HG03175 (cell line): ENCODE results near the gene GNPAT.

Source experiments
- ATAC-seq: cut with Tn5 transposase; IDR thresholded peaks from one replicate; pipeline ENCODE4 v1.9.1; 2021; ENCODE audit warnings: mild to moderate bottlenecking, moderate library complexity; ENCODE audit not compliant: unreplicated experiment

GNPAT gene

DNA sequence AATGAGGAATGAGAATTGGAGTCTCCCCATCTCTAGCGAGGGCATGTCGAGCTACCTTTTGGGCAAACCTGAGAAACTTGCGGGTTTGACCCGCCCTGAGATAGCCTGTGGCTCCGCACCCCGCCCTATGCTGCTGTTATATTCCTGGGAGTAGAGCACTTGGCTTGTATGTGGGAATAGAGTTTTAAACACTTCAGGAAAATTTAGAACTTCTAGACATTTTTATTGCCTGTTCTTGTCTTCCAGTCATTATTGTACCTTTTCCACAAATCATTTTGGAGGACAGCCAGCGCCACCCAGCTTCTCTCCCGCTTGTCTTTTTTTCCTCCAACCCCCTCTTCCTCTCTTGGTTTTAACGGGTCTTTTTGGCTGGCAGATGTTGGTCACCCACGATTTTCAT is 738 bp downstream of the GNPAT start:
- no peak for ATAC-seq

DNA sequence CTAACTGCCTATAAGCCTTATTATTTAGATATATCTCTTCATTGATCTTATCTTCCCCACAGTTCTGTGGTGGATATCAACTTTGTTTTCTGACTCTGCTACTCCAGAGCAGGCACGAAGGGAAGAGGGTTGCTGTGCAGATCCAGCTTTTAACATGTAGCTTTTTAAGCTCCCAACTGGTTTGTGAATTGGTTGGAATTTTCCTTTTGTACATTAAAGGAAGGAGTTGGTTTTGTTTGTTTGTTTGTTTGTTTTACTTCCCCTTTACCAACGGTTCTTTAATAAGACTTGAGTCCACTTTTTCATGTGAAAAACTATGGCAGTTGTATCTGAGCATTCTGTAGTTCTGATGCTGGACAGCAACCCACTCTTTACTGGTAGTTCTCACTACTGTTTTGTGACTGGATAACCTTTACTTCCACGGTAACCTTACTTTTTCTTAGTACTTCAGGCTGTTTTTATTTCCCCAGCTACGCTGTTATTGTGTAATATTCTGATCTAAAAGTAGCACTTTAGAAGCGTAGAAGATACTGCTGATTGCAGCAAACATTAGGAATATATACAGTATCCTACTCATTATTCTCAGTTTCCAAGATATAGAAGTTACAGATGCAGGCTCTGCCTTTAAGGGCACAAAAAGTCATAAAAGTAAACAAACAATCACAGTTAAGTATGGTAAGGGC is 1.6 kb downstream of the GNPAT start:
- ATAC-seq, result no peak

DNA sequence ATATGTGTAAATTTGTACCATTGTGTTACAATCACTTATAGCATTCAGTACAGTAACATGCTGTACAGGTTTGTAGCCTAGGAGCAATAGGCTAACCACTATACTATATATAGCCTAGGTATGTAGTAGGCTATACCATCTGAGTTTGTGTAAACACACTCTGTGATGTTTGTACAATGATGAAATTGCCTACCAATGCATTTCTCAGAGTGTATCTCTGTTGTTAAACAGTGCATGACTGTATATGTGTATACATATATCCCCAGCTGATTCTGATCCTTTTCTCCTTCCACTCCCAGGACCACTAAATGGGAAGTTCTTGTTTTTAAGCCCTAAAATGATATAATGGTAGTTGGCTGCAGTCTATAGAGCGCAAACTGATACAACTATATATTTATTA is 7.8 kb downstream of the GNPAT start:
- ATAC-seq, result no peak

DNA sequence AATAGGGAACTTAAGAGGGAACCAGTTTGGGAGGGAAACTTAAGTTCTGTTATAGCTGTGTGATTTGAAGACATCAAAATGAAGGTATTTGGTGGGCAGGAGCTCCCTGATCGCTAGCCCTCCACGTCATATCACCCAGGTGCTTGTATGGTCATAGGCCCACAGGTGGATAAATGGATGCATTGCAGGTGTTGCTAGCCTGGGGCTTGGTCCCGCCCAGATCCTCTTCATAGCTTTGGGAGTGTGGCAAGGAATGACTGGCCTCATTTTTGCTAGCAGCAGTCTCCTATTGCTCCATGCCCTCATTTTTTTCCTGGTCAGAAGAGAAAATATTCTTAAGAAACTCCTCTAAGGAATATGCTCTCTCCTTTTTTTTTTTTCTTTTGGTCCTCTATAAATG is 11.3 kb downstream of the GNPAT start:
- ATAC-seq, result no peak

DNA sequence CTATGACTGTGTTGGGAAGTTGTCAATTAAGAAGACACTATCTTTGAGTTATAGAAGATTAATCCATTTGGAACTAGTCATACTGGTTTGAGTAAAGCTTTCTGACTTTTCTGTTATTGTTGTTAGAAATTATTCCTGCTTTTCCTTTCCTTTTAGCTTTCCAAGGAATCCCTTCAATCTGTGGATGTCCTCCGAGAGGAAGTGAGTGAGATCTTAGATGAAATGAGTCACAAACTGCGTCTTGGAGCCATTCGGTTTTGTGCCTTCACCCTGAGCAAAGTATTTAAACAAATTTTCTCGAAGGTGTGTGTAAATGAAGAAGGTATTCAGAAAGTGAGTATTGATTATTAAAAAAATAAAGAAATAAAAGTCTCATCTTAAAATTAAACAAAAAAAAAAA is 19.3 kb downstream of the GNPAT start:
- no peak for ATAC-seq

DNA sequence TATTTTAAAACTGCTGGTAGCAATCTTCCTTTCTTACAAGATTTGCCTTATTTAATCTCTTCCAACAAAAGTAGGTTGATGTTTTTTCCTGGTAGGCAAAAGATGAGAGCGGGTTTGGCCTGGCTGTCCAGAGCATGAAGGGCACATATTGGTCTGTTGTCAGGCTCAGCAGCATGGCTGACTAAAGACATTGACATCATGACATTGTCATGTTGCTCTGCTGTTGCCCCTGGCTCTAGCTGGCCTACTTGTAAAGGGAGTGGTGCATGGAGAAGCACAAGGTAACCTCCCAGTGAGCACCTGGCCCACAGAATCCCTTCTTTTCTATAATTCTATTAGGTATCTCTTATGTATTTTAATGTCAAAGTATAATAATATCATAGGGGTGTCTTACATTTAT is 23.6 kb downstream of the GNPAT start:
- ATAC-seq, result no peak

DNA sequence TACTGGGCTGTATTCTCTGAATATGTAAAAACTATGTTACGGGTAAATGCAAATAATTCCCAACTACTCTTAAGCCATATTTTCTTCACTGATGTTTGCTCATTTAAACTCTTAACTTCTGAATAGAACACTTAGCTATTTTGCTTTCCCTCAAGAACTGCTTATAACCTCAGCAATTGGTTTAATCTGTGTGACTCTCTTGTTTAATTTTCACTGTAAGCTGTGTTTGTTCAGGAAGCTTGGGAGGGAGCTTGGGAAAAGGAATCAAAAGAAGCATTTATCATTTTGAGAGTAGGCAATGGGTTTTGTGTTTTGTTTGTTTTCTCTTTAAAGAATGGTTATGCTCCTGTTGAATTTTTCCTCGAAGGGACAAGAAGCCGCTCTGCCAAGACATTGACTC is 24.4 kb downstream of the GNPAT start:
- ATAC-seq, result no peak

DNA sequence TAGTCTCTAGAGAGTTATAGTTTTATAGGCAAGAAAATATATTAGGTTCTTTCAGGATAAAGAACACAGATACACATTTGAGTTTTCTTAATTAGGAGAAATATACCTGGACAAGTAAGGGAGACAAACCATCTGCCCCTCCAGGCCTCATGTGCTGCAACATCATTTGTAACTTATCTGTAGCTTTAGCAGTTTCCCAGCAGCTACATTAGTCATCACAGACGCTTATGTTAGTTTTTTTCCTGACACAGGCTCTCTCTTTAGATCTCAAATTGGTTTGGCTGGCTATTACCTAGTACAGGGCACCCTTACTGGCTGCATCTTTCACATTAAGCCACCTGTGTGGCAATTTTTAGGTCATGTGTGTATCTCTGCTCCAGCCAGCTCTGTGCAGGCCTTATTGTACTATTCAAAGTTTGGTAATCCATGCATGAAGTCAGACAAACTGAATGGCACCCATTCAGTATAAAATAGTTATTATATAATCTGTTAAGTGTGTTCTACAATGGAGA is 25.9 kb downstream of the GNPAT start:
- ATAC-seq, result no peak

DNA sequence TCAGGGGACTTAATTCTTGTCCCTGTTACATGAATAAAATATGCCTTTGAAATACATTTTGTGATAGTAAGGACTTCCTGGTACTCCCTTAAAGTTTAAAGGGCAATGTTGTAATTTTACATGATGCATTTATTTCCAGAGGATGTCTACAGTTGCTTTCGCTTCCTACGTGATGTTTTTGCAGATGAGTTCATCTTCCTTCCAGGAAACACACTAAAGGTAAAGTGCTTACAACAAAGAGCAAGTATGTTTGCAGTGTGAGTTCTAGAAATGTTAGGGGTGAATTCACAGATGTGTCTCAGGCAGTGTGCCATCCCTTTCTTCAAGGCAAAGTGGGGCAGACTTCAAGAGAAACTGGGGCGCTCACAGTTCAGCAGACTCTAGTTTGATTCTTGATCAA is 31.2 kb downstream of the GNPAT start:
- no peak for ATAC-seq

DNA sequence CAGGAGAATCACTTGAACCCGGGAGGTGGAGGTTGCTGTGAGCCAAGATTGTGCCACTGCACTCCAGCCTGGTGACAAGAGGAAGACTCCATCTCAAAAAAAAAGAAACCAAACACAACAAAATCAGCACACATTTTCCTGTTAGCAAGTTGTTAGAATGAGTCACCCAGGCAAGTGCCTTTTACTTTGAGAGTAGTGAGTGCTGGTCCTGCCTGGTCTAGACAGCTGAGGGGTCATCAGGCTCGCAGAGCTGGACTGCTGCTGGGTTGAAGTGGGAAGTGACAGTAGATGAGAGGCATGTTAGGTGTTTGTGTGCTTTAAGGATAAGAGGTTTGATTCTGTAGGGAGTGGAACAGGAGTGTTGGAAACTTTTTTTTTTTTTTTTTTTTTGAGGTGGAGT is 31.9 kb downstream of the GNPAT start:
- no peak for ATAC-seq

DNA sequence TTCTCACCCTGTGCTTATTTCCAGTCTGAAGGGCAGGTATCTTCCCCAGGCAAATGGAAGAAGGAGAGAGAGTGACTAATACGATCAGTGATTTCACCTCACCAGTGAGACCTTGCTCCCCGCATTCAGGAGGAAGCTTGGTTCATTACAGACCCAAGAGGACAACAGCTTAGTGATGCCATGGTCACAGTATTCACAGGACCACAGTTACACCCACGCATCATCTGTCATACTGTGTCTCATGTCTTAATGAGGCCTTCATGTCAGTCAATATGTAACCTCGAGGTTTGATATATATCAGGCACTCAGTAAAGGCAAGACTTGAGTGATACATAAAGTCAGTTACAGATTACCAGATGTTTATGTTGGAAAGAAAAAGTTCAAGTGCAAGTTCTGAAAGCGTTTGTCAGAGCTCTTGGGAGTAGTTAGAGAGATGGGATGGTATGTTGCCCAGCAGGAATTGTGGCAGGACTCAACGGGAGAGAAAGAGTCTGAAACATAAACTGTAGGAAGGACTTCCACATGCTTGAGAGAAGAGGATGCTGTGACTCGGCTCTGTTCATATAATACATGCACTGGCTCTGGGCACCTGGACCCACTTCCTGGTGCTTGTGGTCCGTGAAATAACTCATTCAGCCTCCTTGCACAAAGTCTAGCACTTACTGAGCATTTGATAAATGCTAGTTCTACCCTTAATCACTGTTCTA is 33.3 kb downstream of the GNPAT start:
- ATAC-seq, result no peak

DNA sequence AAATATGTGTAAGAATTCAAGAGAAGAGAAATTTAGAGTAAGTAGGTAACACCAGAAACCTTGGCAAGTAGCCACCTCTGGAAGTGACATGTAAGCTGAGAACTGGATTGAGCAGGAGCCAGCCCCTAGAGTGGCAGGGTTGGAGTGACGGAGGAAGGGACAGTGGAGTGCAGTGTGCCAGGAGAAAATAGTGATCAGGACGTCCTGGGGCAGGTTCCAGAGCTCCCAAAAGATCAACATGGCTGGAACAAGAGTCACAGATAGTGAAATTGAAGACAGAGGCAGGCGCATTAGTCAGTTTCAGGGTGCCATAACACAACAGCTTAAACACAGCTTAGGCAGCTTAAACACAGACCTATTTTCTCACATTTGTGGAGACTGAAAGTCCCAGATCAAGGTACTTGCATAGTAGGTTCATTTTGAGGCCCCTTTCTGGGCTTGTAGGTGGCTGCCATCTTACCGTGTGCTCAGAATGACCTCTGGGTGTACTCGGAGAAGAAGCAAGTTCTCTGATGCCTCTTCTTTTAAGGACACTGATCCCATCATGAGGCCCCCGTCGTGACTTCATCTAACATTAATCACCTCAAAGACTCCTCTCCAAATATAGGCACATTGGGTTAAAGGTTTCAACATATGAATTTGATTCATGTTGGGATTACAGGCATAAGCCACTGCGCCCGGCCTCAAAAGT is 37.2 kb downstream of the GNPAT start:
- no peak for ATAC-seq

DNA sequence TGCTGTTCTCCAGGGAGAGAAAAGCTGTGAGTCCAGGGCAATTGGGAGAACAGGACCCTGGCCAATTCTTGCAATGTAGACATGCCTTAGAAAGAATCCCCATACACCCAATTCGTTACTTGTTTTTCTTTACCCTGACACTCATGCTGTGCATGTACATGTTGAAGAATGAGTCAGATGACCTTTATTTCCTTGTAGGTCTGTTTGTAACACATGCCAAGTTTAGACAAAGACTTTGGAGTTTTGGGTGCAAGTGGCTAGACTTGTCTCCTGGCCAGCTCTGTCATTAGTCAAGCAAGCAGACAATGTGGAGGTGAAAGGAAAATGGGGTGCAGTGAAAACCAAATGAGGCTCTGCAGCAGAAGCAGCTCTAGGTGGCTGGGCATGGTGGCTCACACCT is 38.1 kb downstream of the GNPAT start:
- no peak for ATAC-seq

DNA sequence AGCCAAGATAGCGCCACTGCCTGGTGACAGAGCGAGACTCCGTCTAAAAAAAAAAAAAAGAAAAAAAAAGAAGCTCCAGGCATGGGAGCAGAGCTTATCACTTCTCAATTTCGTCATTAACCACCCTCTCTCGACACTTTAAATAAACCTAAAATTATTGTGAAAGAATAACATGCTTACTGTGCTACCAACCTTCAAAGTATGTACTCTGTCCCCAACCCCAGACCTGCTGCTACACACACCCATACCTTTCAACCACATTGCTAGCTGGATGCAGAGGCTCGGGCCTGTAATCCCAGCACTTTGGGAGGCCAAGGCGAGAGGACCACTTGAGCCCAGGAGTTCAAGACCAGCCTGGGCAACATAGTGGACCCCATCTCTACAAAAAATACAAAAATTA is 38.7 kb downstream of the GNPAT start:
- ATAC-seq, result no peak

DNA sequence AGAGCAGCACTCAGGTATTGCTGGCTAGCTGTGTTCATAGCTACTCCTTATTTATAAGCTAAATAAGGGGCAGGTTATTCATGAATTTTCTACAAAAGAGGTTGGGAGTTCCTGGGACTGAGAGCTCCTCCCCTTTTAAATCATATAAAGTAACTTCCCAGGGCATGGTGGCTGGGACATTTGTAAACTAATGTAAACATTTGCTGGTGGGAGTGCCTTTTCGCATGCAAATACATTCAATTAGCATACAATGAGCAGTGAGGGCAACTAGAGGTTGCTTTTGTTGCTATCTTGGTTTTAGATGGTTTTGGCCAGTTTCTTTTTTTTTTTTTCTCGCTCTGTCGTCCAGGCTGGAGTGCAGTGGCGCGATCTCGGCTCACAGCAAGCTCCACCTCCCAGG is 43.4 kb downstream of the GNPAT start:
- ATAC-seq, result no peak

DNA sequence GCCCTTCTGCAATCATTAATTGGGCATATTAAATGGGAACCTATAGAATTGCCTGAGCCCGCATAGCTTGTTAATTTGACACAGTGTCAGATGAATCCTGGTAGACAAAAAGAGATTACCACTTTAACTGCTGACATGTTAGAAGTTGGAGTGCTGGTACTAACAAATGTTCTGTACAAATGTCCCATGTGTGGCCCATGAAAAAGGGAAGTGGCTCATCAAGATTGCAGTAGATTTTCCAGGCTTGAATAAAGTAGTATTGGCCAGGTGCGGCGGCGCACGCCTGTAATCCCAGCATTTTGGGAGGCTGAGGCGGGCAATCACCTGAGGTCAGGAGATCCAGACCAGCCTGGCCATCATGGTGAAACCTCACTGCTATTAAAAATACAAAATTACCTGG is 45.6 kb downstream of the GNPAT start:
- no peak for ATAC-seq

DNA sequence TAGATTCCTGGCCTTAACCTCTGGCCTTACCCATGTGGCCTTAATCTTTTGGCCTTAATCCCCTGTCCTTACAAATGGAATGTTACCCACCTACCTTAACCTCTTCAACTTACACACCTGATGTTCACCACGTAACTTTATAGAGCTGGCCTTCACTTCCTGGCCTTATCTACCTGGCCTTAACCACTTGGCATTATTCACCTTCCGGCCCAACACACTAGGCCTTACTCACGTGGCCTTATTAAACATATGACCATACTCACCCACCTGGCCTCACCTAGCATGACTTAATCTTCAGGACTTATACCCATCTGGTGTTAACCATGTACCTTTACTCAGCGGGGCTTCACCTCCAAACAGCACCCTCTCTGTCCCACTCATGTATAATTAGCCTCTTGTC is 54.9 kb downstream of the GNPAT start:
- ATAC-seq, result no peak

DNA sequence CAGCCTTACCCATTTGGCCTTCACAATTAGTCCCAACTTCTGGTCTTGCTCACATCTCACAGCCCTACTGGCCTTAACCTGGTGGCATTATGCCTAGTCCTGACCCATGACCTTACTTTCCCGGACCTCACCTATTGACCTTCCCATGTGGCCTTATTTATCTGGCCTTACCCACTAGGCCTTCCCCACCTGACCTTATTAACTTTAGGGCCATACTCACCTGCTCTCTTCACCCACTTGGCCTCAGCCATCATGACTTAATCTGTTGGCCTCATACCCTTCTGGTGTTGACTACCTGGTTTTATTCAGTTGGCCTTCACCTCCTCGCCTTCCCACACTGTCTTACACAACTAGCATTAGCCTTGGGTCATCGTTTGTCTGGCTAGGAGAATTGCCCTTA is 61.0 kb downstream of the GNPAT start:
- no peak for ATAC-seq

DNA sequence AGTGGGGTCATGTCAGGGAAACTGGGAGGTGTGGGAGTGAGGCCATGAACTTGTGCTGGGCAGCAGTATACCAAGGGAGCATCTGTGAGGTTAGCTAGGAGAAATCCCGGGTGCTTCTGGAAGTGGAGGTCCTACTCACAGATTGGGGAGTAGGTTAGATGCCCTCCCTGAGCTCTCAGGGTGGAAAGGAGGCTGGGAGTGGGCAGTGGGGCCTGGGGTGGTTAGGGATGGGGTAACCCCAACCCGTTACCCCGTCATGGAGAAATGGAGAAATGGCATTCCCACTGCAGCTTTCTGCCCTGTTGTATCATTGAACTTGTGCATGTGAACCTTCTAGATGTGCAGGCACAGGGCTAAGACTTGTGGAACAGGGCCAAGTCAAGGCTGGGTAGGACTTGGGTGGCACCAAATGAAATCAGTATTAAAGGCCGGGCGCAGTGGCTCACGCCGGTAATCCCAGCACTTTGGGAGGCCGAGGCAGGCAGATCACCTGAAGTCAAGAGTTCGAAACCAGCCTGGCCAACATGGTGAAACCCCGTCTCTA is 69.5 kb downstream of the GNPAT start:
- ATAC-seq, result no peak

DNA sequence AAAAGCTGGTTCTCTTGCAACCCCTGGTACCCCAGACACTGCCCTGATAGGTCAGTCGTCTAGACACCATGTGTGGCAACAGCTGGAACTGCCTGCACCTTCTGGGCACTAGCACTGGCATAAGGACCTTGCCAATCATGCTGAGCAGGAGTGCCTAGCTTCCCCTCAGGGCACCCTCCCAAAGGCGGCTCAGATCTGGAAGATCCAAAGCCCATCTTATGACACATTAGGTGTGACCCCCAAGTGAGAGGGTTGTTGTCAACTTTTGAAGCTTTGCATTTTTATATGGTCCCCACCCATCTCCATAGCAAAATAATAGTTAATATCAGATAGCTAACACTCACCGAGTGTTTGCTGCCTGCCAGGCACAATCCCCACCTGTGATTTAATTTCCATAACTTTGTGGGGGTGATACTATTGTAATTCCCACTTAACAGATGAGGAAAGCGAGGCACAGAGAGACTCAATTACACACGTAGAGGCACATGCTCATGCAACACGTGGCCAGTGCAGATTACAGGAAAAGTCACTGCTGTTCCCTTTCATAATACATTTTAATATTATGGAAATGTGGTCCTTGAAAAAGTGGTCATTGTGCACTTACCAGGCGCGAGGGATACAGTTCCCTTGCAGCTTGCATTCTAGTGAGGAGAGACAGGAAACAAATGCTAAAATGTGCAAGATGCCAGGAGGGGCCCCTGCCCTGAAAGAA is 70.9 kb downstream of the GNPAT start:
- ATAC-seq, result no peak

DNA sequence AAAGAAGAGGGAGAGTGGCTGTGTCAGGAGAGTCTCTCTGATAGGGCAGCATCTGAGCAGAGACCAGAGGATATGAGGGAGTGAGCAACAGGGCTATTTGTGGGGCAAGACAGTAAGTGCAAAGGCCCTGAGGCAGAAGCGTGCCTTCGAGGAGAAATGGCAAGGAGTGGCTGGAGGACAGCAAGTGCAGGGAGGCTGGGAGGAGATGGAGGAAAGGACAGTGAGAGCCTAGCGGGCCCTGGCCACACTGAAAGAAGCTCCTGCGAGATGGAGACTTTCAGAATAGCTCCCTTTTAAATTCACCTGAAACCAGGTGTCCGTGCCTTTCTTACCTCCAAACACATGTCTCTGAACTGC is 71.4 kb downstream of the GNPAT start:
- ATAC-seq, result no peak
